OCI-LY3 (cell line): ENCODE results near the gene TSPEAR.

Source experiments
- H2AFZ ChIP-seq: fragments of 200-600, 300-600 bp; shearing (Covaris generic); 2 replicates; pipeline ENCODE4 v1.6.0; 2014; ENCODE audit warnings: antibody characterized with exemption, low read depth, low read length
- H3K27ac ChIP-seq: fragments of 200-600, 300-600 bp; sonication (generic); 2 replicates; pipeline ENCODE4 v1.5.1; 2014; ENCODE audit warnings: mild to moderate bottlenecking, low read length, moderate library complexity, mixed read lengths
- H3K27me3 ChIP-seq: fragments of 200-600, 300-600 bp; sonication (generic); 2 replicates; pipeline ENCODE4 v1.6.1; 2014; ENCODE audit warnings: low read depth, low read length, mixed read lengths
- H3K36me3 ChIP-seq: fragments of 200-600, 300-600 bp; sonication (generic); replicated peaks from 2 replicates; pipeline ENCODE3; 2014; ENCODE audit warnings: low read depth, low read length, mixed read lengths
- H3K4me1 ChIP-seq: fragments of 300-600, 200-600 bp; sonication (generic); 2 replicates; pipeline ENCODE4 v1.6.1; 2014; ENCODE audit warnings: low read length, mixed read lengths
- H3K4me2 ChIP-seq: fragments of 200-600, 300-600 bp; sonication (generic); 2 replicates; pipeline ENCODE4 v1.6.1; 2014; ENCODE audit warnings: low read length, mixed read lengths
- H3K4me3 ChIP-seq: fragments of 300-600, 200-600 bp; sonication (generic); 2 replicates; pipeline ENCODE4 v1.5.1; 2014; ENCODE audit warnings: antibody characterized with exemption, mild to moderate bottlenecking, low read length, moderate library complexity
- H3K79me2 ChIP-seq: fragments of 300-600, 200-600 bp; shearing (Covaris generic); 2 replicates; pipeline ENCODE4 v1.6.1; 2014; ENCODE audit warnings: mild to moderate bottlenecking, low read length, mixed read lengths
- H3K9ac ChIP-seq: fragments of 300-600, 200-600 bp; shearing (Covaris generic); 2 replicates; pipeline ENCODE4 v1.6.0; 2014; ENCODE audit warnings: mild to moderate bottlenecking, low read length, moderate library complexity
- H3K9me3 ChIP-seq: fragments of 200-600, 300-600 bp; shearing (Covaris generic); 2 replicates; pipeline ENCODE4 v1.6.1; 2014; ENCODE audit warnings: low read length, mixed read lengths; ENCODE audit not compliant: insufficient read depth
- H4K20me1 ChIP-seq: fragments of 200-600, 300-600 bp; sonication (generic); 2 replicates; pipeline ENCODE4 v1.6.1; 2016; ENCODE audit warnings: low read length, mixed read lengths; ENCODE audit not compliant: insufficient read depth
- CTCF ChIP-seq: fragments of 200-600, 300-600 bp; sonication (generic); IDR thresholded peaks from 2 replicates; pipeline ENCODE4 v1.5.1; 2014; ENCODE audit warnings: antibody characterized with exemption, low read length, low read depth
- EZH2phosphoT487 ChIP-seq: fragments of 200-600 bp; shearing (Covaris generic); IDR thresholded peaks from 2 replicates; pipeline ENCODE4 v1.6.1; 2018; ENCODE audit warnings: antibody characterized with exemption, mixed run types, low read depth

TSPEAR gene

DNA sequence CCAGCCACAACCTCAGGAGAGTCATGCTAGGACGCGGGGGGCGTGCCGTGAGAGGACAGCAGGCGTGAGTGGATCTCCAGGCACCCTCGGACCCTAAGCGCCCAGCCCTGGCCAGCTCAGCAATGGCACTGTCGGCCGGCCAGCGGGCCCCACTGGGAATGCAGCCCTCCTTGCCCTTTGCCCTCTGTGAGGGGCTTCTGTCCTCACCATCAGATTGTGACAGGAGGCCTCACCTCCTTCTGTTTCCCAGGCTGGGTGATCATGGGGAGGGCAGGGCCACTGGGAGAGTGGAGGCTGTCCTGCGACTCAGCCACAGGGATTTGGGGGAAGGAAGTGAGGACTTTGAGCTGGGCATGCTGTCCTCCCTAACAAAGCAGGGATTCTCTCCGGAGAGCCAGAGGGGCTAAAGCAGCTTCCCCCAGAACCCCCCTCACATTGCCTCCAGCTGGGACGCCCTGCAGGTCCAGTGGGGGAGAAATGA lies 262.7 kb downstream of the TSPEAR start:
- H3K4me1 ChIP-seq = peaks cover 5% of the 10 kb centered on the region; the same call in 1 of the 2 replicates
- no peaks in the 10 kb centered on the region for H3K9me3 ChIP-seq
- H3K79me2 ChIP-seq = no peaks in the 10 kb centered on the region
- no peaks in the 10 kb centered on the region for H3K27me3 ChIP-seq
- H3K4me2 ChIP-seq = no peak overlapping the region
- no peak overlapping the region for H3K4me3 ChIP-seq
- H2AFZ ChIP-seq = no peak overlapping the region
- no peak overlapping the region for H3K27ac ChIP-seq
- no peaks in the 10 kb centered on the region for H4K20me1 ChIP-seq
- H3K36me3 ChIP-seq = peaks cover 4% of the 10 kb centered on the region
- no peak overlapping the region for H3K9ac ChIP-seq
- TF ChIP-seq CTCF = no peak
- TF ChIP-seq EZH2phosphoT487 = no peak
